Urothelium cell line (cell line): ENCODE results near the gene HOXA13.
A peak's percentile ranks its signal among the peaks of the same experiment; 100 is the strongest.

Experiments used
- DNase-seq: peaks from one replicate; pipeline ENCODE4 v3.0.0; 2011; ENCODE audit warnings: low spot score, mixed read lengths
- FAIRE-seq: peaks from 2 replicates; lab custom pipeline; 2011; peaks lifted over from hg19 to GRCh38; lab: Jason Lieb, UNC

The HOXA13 gene

DNA sequence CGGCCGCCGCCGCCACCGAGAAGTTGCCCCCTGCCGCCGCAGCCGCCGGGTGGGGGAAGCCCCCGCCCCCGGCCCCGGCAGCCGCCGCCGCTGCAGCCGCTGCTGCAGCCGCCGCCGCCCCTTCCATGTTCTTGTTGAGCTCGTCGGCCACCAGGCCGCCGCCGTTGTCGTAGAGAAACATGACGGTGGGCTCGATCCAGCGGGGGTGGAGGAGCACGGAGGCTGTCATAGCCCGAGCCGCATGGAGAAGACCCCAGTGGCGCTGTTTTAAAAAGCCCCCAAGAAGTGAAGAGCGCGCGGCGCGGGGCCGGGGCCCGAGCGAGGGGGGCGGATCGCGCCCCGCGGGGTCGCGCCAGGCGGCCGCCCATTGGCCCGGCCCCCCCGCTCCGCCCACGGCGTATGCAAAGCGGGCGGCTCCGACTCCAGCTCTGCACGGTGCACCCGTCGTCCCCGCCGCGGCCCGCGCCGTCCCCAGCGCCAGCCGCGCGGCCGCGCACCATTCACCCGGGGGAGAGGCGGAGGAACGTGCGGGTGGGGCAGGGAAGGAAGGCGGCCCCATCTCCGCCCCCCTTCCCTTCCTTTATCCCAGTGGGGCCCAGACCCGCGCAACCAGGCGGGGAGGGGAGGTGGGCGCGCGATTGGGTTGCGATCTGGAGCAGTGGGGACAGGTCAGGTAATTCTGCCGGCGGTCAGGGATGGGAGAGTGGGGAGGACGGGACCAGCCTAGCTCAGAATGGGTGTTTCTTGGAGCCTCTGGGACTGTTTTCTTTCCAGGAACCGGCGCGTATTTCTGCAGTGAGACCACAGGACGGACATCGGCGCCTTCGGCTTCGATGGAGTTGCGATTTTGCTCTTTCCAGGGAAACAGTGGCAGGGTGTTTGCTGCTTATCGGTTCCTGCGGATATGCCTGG is at the start of gene HOXA13:
Gene HOXA13, minus strand, starts transcription at position 243 of the 912 bp plus-strand sequence. Its CDS starts 14 bp downstream, at position 229.
- FAIRE-seq (peak; percentile 95), DNase-seq (peak; percentile 92)

DNA sequence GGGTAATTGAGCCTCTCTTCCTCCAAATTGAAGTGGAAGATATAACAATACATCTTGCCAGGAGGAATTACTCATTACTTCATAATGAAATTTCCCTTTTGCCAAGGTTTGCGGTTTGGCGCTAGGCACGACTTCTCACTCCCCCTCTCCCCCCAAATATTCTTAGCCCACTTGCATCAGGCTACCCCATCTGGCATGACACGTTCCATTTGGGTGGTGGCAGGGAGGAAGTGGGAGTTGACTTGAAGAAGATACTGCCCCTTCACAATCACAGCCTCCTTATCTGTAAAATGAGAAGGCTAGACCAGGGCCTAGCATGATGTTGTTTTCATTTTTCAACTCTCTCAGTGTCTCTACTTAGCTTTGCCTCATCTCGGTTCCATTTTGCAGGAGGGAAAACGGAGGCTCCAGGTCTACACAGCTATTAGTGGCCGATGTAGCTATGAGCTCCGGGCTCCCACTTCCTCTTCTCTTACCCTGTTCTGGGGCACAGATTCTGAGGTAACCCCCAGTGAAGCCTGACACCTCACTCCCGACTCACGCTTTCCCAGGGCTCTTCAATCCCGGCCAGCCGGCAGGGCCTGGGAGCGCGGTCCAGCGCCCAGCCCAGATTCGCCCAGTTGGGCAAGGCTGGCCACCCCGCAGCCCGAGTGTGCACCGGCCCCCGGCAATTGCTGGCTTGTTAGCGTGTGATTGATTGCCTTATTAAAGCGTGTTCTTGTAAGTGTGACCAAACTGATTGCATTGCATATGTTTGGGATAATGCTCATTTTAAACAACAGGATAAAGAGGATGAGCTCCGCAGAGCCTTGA is 49.2 kb upstream of the HOXA13 start:
- peak; percentile 13 for FAIRE-seq
- DNase-seq, result peak; percentile 49

DNA sequence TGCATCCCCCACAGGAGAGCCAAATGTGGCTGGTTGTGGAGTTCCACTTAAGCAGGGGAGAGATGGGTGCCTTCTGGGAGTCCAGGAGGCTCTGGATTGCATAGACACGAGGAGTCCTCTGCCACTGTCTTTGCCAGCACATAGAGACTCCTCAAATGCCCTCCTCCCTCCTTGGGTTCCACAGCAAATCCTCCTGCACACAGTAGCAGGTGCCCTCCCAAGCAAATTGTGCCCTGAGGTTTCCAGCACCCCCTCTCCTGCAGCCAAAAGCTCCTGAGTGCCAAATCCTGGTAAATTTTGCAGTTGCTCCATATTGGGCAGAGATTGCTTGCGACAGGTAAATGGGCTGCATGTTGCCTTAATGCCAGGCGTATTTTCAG is 48.5 kb upstream of the HOXA13 start:
- FAIRE-seq, result no peak
- DNase-seq, result no peak

DNA sequence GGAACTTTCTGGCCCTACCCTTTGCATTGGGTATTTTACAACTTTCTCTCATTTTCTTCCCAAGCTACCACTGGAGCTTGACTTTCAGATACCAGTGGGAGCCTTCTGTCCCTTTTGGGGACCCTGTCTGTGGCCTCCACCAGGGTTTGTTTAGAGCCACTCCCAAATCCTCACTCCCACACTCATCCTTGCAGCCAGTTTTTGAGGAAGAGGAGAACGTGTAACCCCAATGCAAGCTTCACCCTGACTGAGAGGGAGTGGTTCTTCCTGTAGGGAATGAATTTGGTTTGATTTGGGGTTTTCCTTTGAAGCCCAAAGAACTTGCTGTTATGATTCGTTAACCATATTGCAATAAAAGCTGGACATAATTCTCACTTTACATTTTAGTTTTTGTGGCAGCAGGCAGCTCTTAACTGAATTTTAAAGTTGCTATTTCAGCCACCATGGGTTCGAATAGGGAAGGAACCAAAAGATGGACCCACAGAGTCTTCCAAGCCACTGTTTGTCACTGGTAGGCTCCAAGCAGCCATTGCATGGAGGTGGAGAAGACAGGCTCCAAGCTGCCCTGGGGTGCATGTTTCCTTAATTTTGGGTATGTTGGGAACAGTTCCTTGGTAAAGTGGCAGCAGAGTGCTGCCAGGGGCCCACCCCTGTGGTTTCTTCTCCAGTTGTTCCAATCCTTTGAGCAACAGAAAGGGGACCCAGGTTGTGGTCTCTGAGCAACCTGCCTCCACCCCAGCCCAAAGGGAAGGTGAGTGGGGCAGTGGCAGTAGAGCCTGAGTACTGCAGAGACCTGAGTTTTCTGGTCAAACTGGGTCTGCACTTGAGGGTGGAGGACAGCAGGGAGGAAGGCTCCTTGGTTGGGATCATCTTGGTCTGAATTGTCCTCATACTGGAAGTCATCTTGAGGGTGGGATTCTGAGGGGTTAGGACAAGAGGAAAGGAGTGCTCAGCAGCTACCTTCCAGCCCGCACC is 47.8 kb upstream of the HOXA13 start:
- FAIRE-seq, result no peak
- no peak for DNase-seq

DNA sequence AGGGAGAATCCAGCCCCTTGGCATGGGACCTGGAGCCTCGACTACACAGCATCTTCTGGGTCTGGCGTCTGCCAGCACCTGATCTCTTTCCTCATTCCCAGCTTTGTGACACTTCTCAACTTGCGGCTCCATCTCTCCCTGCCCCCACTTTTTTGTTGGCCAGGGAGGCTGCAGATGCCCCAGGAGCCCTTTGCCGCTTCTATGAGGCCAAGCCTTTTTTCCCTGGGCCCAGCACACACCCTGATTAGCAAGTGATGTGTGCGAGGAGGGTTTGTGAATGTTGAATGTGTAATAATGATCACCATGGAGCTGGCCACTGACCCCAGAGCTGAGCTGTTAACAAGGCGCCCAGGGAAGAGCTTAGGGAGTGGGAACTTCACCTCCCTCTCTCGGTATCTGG is 47.1 kb upstream of the HOXA13 start:
- DNase-seq, result no peak
- FAIRE-seq, result no peak

DNA sequence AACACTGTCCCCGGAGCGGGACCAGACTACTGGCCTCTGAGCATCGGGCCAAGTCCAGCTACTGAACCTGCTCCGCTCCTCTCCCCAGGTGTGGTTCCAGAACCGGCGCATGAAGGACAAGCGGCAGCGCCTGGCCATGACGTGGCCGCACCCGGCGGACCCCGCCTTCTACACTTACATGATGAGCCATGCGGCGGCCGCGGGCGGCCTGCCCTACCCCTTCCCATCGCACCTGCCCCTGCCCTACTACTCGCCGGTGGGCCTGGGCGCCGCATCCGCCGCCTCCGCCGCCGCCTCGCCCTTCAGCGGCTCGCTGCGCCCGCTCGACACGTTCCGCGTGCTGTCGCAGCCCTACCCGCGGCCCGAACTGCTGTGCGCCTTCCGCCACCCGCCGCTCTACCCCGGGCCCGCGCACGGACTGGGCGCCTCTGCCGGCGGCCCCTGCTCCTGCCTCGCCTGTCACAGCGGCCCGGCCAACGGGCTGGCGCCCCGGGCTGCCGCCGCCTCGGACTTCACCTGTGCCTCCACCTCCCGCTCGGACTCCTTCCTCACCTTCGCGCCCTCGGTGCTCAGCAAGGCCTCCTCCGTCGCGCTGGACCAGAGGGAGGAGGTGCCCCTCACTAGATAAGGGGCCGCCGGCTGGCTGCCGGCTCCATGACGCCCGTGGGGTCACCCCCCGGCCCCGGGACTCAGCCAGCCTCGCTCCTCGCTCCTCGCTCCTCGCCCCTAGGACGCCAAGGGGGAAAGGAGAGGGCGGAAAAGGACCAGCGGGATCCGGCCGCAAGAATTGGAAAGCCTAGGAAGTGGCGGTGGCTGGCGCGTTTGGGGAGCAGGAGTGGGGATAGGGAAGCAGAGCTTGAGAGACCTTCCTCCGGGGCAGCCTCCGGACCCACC is 46.2 kb upstream of the HOXA13 start:
- no peak for FAIRE-seq

DNA sequence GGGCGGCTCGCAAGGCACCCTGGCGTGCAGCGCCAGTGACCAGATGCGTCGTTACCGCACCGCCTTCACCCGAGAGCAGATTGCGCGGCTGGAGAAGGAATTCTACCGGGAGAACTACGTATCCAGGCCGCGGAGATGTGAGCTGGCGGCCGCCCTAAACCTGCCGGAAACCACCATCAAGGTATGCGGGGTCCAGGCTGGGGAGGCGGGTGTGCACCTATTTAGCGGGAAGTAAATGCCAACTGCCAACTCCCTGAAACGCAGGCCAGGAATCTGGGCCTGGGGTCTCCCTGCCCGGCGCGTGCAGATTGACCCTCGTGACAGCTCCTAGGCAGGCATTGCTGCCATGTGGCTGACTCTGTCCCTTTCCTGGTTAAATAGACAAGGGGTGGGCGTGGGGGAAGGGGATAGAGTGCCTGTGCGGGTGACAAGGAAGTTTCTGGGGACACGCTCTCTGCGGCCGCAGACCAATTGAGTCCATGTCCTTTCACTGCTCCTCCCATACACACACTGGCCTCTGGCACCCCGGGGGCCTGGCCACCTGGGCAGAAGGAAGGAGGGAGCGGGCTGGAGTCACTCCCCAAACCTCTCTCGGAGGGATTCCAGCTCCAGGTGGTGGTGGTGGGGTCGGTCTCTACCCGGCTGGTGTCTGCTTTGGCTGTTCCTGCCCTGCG is 45.4 kb upstream of the HOXA13 start:
- FAIRE-seq (no peak), DNase-seq (no peak)

More for the DNA sequence above, 46.2 kb upstream of the HOXA13 start:
- no peak for DNase-seq

DNA sequence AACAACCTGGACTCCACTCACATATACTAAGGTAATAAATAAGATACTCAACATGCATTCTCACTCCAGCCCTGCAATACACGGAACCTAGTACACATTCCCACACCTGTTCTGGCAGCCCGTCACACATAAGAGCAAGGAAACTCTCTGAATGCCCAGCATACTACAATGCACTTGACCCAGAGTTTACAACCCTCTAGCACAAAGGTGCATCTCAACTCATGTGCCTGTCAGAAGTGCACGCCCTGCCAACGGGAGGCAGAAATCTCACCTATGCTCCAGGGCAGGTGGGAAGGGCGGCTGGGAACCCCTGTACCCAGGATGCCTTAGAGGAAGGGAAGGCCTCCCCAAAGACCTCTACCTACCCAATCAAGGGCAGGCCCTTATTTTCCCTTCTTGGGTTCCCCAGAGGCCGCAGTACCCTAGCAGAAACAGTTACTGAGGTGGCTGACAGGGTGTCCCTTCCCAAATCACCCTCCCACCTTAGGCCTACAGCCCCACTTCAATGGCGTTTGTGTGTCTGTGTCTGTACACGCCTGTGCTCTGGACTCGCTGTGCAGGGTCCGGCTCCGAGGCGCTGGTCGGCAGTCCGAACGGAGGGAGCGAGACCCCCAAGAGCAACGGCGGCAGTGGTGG is 44.7 kb upstream of the HOXA13 start:
- DNase-seq (no peak), FAIRE-seq (peak; percentile 30)

DNA sequence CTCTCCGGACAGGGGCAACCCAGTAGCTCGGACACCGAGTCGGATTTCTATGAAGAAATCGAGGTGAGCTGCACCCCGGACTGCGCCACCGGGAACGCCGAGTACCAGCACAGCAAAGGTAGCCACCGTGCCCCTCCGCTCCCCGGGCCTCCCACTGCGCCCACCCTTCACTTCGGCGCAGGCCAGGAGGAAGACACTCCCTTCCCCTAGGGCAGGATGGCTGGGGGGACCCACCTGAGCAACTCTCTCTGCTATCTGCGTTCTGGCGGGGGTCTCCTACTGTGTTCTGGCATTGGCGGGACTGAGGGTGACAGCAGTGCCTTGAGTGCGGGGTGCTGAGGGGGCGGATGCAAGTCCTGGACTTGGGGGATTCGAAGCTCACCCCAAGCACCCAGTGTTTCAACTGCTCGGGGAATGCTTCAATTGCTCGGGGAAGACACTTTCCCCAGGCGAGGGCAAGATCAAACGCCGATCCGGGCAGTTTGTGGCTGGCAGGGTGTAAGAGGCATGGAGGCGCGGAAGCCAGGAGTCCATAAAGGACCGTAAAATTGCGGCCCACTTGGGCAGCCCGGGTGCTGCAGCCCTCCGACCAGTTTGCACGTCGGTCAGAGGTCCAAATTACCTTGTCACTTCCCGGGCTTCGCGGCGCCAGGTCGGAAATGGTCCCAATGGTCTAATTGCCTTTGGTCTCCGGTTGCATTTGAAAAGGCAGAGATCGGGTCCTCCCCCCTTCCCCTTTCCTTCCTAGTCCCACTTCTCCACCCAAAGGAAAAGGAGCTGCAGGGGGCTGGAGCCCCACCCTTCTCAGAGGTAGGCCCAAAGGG is 43.7 kb upstream of the HOXA13 start:
- FAIRE-seq (no peak), DNase-seq (no peak)

DNA sequence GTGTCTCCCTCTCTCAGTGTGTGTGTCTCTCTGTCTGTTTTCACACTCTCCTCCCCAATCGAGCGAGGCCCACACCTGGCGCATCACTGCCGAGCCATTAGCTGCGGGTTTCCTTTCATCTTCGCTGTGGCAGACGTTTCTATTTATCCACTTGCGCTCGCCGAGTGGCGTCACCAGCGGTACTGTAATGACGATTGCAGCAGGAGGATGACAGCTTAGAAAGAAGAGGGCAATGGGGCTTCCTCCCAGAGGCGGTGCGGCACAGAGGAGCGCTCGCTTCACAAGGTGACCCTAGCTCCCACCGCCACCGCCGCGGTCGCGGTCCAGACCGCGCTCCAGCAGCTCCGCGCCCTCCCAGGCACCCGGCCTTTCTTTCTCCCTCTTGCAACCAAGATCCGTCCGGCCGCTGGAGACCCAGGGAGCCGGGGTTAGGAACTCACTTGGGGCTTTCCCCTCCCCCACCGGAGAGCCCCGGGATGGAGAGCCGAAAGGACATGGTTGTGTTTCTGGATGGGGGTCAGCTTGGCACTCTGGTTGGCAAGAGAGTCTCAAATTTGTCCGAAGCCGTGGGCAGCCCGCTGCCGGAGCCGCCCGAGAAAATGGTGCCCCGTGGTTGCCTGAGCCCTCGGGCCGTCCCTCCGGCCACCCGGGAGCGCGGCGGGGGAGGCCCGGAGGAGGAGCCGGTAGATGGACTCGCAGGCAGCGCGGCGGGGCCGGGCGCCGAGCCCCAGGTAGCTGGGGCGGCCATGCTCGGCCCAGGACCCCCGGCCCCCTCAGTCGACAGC is 42.9 kb upstream of the HOXA13 start, which contains the start of gene EVX1:
Gene EVX1, plus strand, starts transcription at position 248 of the 785 bp plus-strand sequence. Its CDS starts 229 bp downstream, at position 477.
- FAIRE-seq (no peak), DNase-seq (no peak)

DNA sequence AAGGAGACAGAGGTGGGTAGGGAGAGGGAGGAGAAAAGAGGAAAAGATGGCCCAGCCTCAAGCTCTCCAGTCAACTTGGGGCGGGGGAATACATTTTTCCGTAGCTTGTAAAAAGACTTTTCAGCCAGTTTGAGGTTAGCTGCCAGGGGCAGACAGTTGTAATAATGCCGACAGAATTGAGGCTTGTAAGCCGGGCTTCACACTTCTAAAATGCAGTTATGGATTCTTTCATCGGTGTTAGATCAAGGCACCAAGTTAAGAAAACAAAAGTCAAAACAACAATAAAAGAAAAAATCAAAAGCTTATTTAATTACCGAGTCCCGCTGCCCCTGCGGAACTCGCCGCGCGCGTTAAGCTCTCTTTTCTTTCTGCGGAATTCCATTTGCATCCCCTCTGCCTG is 42.3 kb upstream of the HOXA13 start:
- FAIRE-seq, result no peak

DNA sequence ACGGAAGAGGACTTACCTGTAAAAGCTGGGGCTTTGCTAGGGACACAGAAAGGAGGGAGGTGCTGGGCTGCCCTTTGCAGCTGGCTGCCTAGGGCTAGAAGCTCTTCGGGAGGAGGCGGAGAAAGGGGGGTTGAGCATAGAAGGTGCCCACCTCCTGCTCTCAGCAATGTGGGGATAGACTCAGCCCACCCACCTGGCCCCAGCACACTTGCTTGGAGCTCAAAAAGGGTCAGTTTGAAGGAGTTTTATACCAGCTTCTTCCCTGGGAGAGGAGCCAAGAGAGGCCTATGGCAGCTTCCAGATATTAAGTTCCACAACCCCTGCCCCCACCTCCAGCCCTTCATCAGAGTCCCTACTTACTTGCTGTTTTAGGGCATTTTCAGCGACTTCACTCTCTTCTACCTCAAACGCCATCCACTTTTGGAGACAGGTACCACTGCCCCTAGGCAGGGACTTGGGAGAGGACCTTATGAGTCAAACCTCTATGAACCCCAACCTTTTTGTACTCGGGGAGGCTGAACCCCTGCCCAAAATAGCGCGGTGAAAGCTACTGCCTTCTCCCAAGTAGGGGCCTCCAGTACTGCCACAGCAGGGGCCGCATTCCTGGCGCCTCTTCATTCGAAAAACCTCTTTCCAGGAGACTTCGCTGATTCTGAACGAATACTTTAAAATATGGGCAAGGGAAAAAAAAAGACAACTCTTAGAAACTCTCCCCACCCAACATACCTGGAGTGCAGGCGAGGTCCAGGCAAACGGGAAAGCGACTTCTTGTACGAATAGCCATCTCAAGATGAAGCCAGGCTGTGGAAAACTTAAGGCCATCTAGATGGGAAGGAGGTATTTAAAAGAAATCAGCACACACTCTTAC is 41.5 kb upstream of the HOXA13 start:
- FAIRE-seq (no peak), DNase-seq (no peak)

More for the DNA sequence above, 42.3 kb upstream of the HOXA13 start:
- no peak for DNase-seq

DNA sequence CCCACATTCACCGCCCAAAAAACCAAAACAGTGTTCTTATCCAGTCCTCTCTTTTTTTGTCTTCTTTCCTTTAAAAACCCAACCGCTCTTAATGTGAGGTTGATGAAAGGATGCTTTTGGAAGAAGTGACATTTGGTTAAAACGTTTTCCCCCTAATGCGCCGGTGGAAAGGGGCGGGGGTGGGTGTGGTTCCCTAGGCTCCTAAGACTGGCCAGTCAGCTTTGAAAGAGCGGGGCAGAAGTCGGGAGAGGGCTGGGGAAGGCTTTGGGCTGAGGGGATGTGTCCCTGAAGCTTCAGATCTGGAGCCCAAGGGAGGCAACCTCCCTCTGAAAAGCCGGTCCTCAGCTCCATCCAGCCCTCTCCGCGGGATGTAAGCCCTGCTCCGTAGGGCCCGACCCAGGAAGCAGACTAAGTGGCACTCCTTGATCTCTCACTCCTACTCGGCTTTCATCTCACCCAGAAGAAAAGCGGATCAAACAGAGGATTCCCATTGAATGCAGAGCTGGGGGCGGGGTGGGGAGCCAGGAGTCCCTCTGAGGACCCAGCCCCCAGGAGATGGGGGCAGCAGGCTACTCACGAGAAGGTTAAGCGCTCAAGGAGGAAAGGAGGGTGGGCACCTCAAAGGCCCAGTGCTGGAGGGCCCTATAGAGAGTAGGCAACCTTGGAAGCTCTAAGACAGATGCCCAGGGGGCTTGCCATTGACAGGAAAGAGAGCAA is 40.3 kb upstream of the HOXA13 start:
- DNase-seq, result no peak
- no peak for FAIRE-seq

DNA sequence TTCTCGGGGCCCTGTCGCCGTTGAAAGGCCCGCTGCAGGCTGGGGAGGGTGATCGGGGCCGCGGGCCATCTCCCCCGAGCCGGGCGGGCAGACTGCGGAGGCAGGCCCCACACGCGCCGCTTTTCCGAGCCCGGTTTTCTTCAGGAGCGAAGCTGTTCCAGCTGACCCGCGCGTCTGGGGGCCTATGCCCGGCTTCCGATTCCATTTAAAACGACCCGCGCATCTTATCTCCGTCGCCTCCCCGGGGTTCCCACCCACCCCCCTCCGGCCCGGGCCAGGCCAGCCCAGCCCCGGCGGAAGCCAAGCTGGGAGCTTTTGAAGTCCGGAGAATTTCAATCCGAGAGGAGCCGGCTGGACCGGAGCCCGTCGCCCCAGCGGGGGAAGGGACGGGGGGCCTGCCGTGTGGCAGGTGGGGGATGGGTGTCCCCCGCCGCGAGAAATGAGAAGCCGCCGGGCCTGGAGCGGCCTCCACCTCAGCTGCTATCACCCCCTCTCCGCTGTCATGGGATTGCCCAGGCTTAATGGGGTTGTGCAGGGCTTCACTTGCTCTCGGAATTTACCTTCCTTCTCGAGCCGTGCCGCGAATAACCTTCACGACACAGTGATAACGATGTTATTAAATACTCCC is 39.6 kb upstream of the HOXA13 start:
- DNase-seq (no peak), FAIRE-seq (no peak)

DNA sequence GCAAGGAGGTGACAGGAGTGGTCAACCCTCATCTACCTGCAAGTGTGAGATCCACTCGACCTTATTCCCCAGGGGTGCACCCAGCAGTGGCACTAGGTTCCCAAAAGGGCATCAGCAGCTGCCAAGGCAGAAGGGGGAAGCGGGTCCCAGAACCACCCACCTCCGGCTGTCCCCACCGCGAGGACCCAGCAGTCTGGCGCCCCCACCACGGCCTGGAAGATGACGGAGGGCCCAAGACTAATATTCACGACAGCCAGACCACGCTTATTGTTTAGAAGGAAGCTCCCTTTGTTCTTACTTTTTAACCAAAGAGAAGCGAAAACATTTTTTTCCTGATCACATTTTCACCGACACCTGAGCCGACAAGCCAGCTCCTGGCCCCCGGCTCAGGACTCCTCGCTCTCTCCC is 39.1 kb upstream of the HOXA13 start:
- DNase-seq, result no peak
- FAIRE-seq, result no peak
